Measurements from ENCODE around the gene DISP1. TPM values are rescaled to one million over a fixed set of nuclear protein-coding genes. Genes with fewer than 3 reads are reported as not detected.

The DISP1 gene
- total RNA-seq, 5 donors from 2014 or later (not counting 1 experiment from before 2014, with no cell fraction given): 2.7 to 4.5 (median 3.1) TPM

GRCh38 chr1:222861062-222861461, 46.2 kb downstream of the DISP1 start:
- CTCF ChIA-PET: no interaction called here

More at GRCh38 chr1:222861062-222861461, 46.2 kb downstream of the DISP1 start:
- no peak for ATAC-seq (replicated peaks in 1 of 4)
- peaks cover 3% of the 10 kb centered on the region for H3K9me3 ChIP-seq
- H3K36me3 Mint-ChIP-seq: peaks cover 13% of the 10 kb centered on the region
- H3K27me3 ChIP-seq (replicated peaks in 1 of 2; ENCODE audit: control insufficient read depth in 2 of 2, extremely low read depth in 1 of 2, insufficient read depth in 2 of 2, low read length in 1 of 2): no peaks in the 10 kb centered on the region
- H3K9me3 Mint-ChIP-seq: peaks cover 0 to 17% (median 8%) of the 10 kb centered on the region in 3 donors
- no peak overlapping the region for H3K4me3 Mint-ChIP-seq
- peaks cover 7 to 11% (median 10%) of the 10 kb centered on the region in 3 donors for H3K4me1 Mint-ChIP-seq
- no peak overlapping the region for H3K4me3 ChIP-seq (ENCODE audit: control insufficient read depth in 1 of 2, extremely low read depth in 1 of 2, low read length in 1 of 2)
- WGBS (ENCODE audit: insufficient coverage): no CpG with 5 or more reads among the region's 3 CpGs
- H3K27ac ChIP-seq (ENCODE audit: low read length): no peak overlapping the region
- POLR2A ChIA-PET: no interaction called here
- H3K27ac Mint-ChIP-seq: peak overlapping the region in 1 of 2 donors; percentile 2
- no peak for DNase-seq
- H3K4me1 ChIP-seq (ENCODE audit: control insufficient read depth in 1 of 2, extremely low read depth in 1 of 2, insufficient read depth in 2 of 2, low read length in 2 of 2): peaks cover 0 to 3% of the 10 kb centered on the region in 2 experiments
- H3K36me3 ChIP-seq (ENCODE audit: control insufficient read depth in 2 of 2, extremely low read depth in 1 of 2, insufficient read depth in 1 of 2, low read length in 1 of 2): no peaks in the 10 kb centered on the region
- H3K27me3 Mint-ChIP-seq: no peaks in the 10 kb centered on the region

Other genes with a start within 250 kb of the DISP1 start
- 10 to 100 TPM in 3 of 5 donors, 1 to 10 TPM in 2; 5.7 to 14.0 (median 12.3) TPM for gene TAF1A, start 225.1 kb upstream of the DISP1 start, total RNA-seq
- gene MIA3, start 196.9 kb upstream of the DISP1 start, total RNA-seq: 100 to 1,000 TPM in 3 of 5 donors, 10 to 100 TPM in 2; 86.5 to 116 (median 102) TPM
- gene AIDA, start 102.5 kb upstream of the DISP1 start, total RNA-seq: 10 to 100 TPM; 43.4 to 59.4 (median 52.7) TPM
- gene BROX, start 102.5 kb upstream of the DISP1 start, total RNA-seq: 10 to 100 TPM; 45.3 to 53.9 (median 52.0) TPM
- gene FAM177B, start 77.8 kb upstream of the DISP1 start, total RNA-seq: 1 to 10 TPM in 2 of 5 donors, under 1 TPM in 3; 0.58 to 3.3 (median 0.60) TPM